CD4-positive, alpha-beta T cell treated with Interleukin-17A for 4 hours (primary cell): Measurements from ENCODE around the gene ALDH1L1.

Experiments used
- DNase-seq: peaks from one replicate; pipeline ENCODE4 v3.0.0-alpha.2; 2020; ENCODE audit warnings: mixed read lengths

The ALDH1L1 gene

DNA sequence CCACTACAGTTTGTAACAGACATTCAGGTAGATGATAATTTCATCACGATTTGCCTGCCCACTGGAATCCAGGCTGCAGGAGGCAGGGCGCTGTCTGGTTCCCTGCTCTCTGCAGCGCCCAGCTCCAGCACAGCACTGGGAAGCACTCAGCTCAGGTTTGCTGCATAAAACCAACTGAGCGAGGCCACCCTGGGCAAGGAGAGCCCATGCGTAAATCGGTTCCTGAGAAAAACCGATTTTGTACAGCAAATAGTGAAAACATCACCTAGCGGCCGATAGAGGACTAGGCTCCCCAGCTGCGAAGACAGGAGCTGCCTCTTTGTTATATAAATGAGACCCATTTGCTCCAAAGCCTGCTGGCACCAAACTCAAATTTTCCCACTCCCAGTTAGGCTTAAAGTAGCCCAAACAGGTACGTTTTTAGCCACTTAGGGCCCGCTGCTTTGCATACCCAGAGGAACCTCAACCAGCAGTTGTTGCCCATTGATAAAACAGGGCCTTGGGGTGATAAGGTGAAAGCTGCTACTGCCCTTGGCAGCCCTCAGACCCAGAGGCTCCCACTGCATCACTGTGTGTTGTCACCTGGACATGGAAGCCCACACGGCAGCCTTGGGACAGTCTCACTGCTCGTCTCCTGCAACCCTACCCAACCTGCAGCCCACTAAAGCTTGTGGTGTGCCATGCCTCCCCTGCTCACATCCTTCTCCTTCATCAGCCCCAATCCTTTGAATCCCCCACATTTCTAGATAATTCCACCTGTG, 47.5 kb downstream of the ALDH1L1 start:
- DNase-seq = no peak

DNA sequence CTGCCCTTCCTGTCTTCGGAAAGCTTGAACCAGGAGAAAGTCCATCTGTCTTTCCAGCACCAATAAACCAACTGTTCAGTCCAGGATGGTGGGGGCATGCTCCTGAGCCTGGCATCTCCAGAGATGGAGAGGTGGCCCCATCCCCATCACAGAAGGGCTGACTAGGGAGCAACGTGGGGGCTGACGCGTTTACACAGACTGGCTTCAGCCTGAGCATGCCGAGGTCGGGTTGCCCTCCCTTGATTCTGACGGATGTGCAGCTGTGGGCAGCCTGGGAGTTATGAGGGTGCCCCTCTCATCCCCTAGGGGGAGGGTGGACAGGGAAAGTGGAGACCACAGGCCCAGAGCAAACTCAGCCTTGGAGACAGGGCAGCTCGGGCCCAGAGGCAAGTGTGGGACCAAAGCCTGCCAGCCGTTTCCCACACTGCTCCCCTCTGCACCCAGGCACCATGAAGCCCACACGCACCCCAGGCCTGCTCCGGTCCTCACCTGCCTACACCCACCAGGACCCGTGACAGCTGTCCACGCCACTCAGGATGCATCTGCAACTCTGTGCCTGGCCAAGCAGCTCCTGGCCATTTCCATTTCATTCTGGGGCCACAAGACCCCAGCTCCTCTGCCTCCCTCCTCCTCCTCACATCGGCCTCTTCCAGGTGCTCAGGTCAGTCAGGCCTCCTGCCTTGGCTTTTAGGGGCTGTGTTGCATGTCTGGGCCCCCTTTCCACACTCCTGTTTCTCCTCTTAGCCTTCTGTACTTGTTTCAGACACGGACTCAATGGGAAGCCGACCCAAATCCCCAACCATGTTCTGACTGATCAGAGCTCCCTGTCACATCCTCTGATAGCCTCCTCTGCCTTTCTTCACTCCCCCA, 48.3 kb downstream of the ALDH1L1 start:
- no peak for DNase-seq

DNA sequence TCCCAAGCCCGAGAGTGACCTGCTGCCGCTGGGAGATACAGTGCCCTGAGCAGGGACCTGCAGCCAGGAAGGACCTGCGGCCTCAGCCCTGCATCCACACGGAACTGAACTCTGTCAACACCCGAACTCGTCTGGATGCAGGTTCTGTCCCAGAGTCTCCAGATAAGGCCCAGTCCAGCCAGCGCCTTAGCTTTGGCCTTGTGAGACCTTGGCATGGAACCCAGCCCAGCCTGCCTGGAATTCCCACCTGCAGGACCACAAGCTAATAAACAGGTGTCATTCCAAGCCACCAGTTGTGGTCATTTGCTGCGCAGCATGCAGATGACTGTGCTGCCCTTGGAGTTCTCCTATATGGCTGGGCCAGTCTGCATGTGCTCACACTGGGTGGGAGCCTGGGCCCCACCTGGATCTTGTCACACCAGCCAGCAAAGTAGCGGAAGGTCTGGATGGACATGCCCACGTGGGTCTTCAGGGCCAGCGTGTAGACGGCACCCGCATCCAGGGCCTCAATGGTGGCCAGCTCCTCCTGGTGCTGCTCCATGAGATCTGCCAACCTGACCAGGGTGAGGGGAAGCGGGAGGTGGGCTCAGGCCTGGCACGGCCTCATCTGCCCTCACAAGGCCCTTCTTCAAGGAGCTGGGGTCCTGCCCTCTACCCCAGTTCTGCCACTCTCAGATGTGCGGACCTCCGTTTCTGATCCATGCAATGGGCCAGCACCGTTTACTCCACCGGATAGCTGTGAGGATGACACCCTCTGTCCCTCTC, 49.2 kb downstream of the ALDH1L1 start:
- no peak for DNase-seq

DNA sequence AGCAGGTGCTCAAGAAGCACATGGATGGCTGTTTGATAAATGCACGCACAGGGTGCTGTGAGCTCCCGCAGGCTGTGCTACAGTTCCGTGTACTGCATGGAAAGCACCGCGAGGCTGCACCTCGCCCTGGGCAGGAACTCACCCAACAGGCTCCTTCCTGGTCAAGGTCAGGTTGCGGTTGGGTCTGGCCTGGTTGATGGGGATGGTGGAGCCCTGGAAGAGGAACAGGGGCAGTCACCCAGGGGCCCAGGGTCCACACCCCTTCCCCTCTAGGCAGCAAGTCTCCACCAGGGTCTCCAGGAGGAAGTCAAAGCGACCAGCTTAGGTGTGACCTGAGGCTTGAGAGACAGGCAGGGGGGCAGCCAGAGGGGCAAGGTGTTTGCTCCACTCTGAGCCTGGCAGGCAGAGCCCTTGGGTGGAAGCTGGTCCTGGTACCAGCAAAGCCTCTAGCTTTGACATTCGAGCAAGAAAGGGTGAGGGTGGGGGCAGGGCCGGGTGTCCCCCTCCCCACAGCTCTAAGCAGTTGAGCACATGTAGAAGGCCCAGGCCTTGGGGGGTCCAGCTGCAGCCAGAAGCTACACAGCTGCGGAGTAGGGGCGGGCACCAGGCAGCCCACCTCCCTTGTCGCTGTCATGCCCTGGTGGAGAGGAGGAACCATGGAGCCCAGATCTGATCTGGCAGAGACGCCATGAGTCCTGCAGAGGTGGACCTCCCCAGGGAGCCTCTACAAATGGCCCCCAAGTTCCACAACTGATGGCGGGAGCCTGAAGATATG, 50.1 kb downstream of the ALDH1L1 start:
- no peak for DNase-seq

DNA sequence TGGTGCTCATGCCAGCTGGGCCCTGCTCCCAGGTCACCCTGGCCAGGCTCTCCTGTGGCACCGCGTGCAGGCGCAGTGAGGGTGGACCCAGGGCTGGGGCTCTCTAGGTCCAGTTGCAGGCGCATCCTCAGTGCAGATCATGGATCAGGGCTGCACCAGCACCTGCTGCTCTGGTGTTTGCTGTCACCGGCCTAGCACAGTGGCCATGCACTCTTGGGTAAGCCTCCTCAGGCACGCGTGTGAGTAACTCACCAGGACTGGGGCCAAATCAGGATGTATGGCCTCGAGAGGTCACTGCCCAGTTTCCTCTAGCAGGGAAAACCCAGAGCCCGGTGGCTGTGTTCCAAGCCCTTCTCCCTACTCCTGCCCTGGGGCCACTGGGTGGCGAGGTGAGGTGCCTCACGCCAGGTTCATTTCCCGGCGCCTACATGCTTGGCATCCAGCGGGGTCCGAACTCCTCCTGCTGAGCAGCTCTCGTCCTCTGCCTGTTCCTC, 50.9 kb downstream of the ALDH1L1 start:
- no peak for DNase-seq

DNA sequence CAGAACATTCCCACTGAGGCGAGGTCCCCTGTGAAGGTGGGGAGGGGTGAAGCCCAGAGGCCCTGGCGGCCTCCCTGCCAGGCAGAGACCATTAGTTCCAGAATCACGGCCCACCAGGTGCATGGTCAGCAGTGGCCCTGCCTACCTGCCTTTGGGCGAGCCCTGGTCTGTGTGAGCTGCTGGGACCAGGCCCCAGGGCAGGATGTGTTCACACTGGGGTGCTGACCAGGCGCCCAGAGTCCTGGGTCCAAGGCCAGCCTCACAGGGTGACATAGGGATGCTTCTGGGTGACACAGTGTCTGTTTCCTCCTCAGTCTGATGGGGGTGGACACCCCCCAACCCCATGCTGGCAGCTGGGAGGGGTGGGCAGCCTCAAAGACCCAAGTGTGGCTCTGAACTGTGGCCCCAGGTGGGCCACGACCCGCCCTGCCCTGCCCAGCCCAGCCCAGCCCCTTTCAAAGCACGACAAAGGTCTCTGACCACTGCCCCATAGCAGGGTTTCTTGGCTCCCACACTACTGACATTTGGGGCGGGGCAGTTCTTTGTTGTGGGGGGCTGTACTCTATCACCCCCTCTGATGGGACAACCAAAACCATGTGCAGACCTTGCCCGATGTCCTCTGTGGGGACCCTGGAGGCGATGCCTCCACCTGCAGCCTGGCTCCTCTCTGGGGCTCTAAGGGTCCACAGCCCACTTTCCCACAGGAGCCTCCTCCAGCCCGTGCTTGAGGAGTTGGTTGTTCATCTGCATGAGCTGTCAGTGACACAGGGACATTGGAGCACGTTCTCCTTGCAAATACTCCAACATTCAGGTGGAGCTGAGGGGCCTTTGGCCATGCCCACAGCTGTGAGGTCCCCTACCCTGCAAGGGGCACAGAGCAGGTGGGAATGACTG, 51.6 kb downstream of the ALDH1L1 start:
- DNase-seq = no peak

DNA sequence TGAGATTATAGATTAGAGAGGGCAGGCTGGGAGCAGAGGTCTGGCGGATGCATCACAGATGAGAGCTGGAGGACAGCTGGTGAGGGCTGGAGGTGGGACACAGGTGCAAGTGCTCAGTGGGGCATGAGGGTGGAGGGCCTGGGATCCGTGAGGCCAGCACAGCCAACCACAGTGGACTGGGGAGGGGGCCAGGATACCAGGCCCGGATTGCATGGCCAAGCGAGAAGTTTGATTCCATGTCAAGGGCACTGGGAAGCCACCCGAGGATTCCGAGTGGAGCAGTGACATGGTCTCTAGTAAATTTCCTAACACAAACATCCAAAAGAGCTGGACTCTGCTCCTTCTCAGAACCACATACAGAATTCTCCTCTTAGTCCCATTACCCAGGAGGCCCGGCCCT, 52.5 kb downstream of the ALDH1L1 start:
- DNase-seq = no peak

DNA sequence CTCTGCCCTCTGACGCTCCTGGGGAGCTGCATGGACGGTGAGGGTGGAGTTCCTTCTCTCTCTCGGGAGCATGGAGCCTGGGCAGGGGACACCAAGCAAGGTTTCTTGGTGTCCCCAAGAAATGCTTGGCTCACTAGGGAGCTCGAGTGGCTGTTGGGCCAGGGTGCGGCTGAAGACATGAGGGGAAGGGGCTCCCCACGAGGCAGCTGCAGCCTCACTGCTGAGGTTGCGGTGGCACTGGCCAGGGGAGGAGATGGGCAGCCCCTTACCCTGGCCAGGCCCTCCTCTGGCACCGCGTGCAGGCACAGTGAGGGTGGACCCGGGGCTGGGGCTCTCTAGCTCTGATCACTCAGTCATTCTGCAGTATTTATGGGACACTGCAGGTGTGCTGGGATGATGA, 52.9 kb downstream of the ALDH1L1 start:
- DNase-seq = no peak

DNA sequence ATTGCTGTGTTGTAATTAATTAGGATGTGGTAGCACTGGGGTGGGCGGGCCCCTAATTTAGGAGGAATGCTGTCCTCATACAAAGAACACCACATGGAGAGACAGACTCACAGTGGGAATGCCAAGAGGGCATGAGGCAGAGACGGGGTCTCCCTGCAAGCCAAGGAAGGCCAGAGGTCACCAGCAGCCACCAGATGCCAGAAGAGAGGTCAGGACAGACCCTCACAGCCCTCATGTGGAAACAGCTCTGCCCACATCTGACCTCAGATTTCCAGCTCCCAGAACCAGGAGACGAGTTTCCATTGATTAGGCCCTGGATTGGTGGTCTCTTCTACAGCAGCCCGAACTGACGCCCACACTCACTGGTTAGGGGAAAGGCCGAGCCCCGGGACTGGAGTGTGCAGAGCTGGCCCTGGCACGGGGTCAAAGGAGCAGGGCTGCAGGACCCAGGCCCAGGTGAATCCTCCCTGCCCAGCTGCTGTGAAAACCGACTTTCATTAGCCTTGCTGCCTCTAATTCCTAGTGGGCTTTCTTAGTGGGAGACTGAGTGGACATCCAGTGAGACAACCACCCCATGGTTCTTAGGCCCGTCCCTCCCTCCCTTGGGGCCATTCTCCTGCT, 53.5 kb downstream of the ALDH1L1 start:
- DNase-seq = no peak

DNA sequence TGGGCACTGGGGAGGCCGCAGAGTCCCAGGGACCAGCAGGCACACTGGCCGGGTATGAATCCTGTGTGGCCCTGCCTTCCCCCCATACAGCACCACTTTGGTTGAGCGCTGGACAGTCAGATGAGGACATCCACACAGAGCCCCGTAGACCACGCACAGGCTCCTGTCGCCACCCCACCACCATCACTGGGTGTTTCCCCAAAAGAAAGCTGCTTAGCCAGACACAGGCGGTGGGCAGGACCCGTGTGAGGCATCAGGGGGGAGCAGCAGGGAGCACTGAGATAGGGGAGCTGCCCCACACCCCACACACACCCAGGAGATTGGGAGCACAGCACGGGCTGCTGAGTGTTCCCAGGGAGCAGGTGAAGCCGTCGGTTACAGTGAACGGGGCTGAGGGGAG, 54.1 kb downstream of the ALDH1L1 start:
- DNase-seq = no peak

DNA sequence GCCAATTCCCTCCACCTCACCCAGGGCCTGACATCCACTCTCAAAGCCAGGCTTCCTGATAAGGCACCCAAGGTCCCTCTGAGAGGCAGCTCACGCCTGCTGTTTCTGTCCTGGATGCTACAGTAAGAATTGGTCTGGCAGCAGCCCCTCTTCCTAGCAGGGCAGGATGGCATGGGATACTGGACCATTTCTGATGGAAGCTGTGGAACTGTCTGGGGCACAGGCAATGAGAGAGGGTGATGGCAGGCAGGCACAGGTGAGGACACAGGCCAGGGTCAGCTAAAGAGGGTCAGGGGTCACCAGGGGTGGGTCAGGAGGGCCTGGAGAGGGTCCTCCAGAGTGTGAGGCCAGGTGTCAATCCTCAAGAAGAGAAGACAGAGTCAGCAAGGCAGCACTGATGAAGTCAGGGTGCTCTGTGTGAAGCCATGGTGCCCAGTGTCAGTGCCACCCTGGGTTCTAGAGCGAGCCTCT, 54.6 kb downstream of the ALDH1L1 start:
- no peak for DNase-seq

DNA sequence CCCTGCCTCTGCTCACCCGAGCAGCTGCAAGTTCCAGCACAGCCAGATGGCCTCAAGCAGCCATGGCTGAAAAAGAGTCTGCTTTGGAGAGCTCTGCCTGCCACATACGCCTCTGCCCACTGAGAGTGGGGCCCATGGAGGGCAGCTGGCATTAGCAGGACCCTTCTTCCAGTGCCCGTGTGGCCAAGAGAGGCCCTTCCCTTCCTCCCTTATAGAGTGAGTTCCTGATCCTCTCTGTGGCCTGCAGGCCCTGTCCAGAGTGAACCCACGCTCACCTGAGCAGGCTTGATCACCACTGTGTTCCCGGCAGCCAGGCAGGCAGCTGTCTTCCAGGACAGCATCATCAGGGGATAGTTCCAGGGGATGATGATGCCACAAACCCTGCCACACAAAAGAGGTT, 55.0 kb downstream of the ALDH1L1 start:
- no peak for DNase-seq

DNA sequence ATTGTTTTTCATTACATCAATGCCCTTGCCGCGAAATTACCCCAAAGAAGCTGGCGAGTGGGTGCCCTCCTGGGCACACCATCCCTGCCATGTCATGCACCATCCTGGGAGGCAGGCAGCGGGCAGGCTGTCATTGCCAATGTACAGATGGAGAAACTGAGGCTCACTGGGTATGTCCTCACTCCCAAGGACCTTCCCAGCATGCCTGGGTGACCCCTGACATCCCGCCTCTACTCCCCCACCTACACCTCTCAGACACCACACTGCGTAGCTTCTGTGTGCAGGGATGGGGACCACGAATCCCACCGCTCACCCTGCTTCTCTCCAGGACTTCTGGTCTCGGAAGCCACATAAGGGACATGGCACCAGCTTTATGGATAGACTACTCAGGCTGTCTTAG, 55.5 kb downstream of the ALDH1L1 start:
- DNase-seq = no peak

DNA sequence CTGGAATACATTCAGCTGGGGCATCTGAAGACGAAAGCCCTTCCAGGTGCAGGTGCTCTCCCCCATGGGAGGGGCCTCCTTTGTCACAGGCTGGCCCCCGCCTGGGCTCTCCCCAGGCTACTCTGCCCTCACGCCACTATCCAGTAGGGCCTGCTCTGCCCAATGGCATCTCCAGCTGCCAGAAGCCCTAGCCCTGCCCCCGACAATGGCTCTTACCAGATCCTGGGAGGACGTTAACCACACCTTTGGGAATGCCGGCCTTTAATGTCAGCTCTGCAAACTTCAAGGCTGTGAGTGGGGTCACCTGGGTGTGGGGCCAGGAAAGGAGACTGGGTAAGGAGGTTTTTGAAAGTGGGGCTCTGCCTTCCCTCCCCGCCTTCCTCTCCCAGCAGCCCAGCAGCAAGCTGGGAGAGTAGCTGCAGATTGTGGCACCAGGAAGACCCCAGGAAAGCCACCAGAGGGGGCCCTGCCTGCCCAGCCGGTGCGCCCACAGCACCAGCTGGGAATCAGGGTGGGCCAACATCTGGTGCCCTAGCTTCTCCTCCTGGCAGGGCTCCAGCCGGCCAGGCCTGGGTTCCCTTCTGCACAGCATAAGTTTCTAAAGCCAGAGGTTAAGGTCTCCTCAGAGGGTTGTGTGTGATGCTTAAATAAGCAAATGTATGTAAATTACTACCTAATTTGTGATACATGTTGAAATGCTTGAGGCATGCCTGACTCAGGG, 56.1 kb downstream of the ALDH1L1 start:
- no peak for DNase-seq

DNA sequence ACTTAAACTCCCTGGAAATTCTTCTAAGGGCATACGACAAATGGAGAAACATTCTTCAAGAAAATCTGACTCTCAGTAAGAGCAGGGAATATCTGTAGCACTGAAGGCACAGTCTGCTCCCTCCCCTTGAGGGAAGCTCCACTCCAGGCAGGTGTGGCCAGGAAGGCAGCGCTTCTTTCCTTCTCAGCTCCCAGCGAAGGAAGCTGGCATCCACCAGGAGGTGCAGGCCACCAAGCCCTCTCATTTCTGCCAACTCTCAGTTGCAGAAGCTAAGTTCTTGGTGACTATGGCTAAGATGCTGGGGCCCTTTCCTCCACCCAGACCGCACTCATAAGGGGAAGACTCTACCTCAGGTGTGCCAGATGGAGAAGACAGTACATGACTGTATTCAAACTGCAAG, 58.8 kb downstream of the ALDH1L1 start:
- no peak for DNase-seq

DNA sequence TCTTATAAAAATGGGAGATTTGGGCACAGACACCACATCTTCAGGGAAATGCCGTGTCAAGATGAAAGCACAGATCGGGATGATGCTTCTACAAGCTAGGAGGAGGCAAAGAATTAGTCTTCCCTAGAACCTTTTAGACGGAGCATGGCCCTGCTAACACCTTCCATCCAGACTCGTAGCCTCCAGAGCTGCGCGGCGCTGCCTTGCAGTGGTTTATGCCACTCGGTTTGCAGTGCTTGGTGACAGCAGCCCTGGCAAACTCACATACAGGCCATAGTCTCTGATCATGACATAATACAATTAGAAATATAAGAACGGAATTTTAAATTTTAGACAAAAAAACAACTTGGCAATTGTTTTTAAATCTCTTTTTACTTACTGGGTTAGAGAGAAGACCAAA, 59.3 kb downstream of the ALDH1L1 start:
- DNase-seq = no peak

DNA sequence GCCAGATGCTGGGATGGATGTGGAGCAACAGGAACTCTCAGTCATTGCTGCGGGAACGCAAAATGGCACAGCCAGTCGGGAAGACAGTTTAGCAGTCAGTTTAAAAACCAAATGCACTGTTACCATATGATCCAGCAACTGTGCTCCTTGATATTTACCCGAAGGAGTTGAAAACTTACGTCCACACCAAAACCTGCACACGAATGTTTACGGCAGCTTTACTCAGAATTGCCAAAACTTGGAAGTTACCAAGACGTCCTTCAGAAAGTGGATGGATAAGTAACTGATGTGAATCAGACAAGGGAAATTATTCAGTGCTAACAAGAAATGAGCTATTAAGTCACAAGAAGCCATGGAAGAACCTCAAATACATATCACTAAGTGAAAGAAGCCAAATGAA, 60.4 kb downstream of the ALDH1L1 start:
- no peak for DNase-seq

DNA sequence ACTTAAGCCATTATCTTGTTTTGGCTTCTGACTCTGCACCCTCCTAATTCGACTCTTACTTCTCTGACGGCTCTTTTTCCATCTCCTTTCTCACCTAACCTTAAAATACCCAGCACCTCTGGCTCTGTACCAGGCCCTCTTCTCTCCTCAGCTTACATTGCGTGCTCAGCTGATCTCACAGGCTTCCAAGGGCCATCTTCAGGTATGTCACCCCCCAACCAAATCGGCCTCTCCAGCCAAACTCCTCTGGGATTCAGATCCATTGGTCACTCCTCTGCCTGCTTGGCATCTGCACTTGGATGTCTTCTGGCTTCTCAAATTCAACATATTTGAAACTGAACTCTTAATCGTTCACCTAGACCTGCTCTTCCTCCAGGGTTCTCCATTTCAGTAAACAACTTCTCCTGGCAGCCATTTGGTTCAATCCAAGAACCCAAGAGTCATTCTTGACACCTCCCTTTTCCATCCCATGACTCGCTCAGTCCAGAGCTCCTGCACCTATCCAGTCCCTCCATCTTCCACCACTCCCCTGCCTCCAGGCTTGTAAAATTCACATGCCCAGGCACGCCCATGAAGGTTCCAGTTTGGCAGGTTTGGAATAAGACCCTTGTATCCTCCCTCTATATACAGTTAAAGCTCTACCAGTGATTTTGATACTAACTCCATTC, 61.2 kb downstream of the ALDH1L1 start:
- no peak for DNase-seq

DNA sequence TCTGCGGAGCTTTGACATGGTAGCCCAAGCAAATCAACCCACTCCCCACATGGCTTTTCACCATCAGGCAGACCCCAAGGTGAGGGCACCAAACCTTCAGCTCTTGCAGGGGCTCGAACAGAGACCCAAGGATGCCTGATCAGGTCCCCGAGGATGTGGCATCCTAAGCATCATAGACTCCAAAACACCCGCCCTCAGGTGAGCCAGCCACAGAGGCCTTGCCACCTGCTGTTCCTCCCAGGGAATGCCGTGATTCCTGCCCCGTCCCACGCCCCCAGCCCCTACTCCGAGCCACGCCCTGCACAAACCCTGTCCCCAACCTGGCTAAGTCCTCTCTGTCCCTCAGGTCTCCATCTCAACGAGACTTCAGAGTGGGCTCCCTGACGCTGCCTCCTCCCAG, 61.8 kb downstream of the ALDH1L1 start:
- no peak for DNase-seq

DNA sequence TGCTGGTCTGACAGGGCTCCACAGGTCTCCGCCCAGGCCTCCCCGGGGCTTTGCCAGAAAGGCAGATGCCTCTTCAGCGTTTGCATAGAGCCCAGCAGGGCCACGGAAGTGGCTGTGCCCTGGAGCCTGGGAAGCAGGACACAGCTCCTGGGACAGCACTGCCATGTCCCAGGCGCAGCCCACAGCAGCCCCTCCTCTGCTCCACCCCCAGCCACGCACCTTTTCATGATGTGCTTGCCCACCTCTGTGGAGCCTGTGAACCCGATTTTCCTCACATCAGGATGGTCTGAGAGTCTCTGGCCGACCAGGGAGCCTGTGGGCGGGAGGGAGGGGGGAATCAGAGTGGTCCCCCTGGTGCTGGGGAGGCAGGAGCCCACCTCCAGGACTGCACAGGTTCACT, 62.6 kb downstream of the ALDH1L1 start:
- no peak for DNase-seq
